ENCODE data around the gene SMIM36.

GRCh38 chr17:55462711-55463110 lies 48.5 kb downstream of the SMIM36 start:
- TF ChIP-seq CTCF (conservative IDR thresholded peaks at IDR 0.05; ENCODE audit: low read length) = no peak
- TF ChIP-seq EZH2phosphoT487 (IDR thresholded peaks at IDR 0.05; ENCODE audit: borderline replicate concordance, low read depth, low read length) = no peak
